Activated CD8-positive, alpha-beta memory T cell treated with anti-CD3 and anti-CD28 coated beads for 4 hours (primary cell): ENCODE measurements around the gene SVOP.
A peak's percentile ranks its signal among the peaks of the same experiment; 100 is the strongest.

Experiments used
- DNase-seq, 2 donors: peaks; one replicate each; pipeline ENCODE4 v3.0.0-alpha.2; 2020; ENCODE audit warnings: low read depth in 2 of 2

SVOP gene

DNA sequence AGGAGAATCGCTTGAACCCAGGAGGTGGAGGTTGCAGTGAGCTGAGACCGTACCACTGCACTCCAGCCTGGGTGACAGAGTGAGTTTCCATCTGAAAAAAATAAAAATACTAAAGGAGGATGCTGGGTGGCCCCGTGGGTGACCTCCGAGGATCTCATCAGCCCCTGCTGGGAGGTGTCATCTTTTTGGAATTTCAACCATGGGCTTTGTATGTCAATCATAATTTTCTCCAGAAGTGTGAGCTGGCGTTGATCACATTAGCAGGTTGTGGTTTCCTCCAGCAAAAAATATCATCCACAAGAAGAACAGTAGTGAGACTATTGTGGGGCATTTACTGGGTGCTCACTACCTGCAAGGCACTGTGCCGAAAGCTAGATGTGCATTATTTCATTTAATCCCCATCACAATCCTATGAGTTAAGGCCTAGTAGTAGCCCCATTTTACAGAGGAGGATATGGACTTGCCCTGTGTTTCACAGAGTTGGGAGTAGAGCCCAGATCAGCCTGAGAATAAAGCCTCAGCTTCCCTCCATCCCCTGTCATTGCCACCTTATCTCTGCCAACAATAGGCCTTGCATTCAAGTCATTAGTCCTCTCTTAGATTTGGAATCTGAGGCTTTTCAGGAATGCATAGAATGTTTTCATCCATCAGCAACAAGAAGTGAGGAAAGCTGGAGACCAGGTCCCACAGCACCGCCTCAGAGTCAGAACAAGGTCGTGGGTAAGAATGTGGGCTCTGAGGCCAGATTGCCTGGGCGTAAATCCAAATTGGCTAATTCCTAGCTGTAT lies 39.8 kb downstream of the SVOP start:
- no peak for DNase-seq

DNA sequence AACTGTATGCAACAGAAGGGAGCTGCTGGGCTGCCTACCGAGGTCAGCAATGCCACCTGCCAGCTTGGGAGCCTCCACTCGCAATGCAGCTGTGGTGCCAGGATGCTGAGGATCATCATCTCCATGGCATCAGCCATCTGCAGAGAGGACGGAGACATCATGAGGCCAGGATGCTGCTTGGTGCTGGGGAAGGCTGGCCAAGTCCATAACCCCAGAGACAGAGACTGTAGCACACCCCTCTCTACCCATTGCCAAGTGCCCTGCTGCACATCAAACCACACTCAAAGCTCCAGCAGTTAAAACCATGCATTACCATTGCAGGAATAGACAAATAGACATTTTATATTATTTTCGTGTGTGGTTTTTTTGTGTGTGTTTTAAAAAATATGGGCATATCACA lies 43.5 kb downstream of the SVOP start:
- no peak for DNase-seq

DNA sequence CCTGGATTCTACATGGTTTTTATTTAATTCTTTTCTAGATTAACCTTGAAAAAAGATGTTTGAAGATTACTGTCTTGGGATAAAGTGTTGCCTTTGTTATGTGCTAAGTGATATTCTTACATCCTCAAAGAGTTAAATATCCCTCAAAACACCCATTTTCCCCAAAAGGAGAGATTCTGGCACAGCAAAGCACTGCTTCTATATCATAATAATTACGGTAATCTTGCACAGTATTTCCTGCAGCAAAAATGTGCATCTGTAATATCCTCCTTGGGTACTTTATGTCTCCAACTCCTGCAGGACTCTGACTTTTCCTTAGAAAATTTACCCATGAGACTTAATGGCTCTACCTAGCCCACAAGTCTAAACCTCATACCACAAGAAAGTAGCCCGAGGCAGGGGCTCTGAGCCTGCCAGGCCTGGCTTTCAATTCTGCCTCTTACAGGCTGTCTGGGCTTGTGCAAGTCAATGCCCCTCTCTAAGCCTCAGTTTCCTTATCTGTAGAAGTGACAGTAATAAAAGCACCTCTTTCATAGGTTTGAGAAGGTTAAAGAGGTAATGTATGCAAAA lies 45.8 kb downstream of the SVOP start:
- no peak for DNase-seq

DNA sequence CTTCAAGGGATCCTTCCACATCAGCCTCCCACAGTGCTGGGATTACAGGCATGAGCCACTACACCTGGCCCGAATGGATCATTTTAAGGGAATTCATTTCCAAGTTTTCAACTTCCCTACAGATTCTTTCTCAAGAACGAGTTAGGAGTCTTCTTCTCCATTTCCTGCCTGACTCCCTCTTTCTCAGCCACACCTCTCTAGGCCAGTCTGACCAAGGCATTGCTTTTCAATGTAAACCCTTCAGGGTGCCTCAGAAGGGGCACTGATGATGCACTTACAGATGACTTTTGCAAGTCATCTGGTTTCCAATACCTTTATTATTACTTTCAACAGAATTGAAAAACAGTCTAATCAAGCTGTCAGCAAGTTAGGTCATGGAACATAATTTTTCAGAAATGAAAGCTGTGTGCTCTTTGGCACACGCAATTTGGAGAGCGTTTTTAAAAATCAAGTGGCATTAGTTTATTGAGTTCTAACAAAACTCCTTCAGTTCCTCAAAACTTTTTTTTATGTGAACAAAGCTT lies 47.2 kb downstream of the SVOP start:
- no peak for DNase-seq

DNA sequence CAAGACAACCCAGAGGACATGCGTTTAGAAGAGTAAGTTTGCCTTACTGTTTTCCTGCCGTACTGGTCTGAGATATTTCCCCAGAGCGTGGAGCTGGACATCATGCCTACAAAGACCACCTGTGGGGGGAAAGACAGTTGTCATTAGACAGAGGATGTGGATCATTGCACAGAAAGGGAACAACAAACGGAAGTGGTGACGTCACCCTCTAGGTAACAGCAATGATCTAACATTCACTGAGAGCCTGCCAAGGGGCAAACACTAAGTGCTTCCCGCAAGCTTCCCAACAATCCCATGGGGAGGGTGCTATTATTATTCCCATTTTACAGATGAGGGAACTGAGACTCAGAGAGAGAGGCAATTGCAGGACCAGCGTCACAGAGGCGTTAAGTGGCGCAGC lies 48.5 kb downstream of the SVOP start:
- no peak for DNase-seq

GRCh38 chr12:108969622-108970021 lies 51.2 kb downstream of the SVOP start:
- no peak for DNase-seq

DNA sequence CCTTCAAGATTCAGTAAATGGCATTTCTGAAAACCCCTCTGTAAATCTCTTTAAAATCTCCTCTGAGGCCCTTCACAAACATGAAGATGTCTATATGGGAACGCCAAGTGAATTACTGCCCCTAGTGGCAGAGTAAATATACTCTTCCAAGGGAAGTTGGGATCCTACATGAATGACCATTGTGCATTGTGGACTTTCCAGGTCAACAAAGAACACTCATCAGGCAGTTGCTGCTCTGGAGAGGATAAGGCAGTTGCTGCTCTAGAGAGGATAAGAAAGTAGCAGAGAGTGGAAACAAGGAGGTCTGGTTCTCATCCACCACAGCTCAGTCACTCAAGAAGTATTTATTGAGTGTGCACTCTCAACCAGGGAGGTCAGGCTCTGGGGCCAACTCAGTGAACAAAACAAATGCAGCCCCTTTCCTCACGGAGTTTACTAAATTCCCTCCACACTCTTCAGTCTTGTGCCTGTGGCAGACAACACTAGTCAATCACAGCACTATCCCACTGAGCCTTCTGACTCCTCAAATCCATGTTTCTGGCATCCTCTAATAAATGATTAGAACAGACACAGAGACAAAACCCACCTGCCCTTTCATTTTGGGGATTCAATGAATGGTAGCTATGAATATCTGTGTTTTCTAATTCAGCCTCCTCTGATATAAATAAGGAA lies 52.9 kb downstream of the SVOP start:
- DNase-seq = no peak

DNA sequence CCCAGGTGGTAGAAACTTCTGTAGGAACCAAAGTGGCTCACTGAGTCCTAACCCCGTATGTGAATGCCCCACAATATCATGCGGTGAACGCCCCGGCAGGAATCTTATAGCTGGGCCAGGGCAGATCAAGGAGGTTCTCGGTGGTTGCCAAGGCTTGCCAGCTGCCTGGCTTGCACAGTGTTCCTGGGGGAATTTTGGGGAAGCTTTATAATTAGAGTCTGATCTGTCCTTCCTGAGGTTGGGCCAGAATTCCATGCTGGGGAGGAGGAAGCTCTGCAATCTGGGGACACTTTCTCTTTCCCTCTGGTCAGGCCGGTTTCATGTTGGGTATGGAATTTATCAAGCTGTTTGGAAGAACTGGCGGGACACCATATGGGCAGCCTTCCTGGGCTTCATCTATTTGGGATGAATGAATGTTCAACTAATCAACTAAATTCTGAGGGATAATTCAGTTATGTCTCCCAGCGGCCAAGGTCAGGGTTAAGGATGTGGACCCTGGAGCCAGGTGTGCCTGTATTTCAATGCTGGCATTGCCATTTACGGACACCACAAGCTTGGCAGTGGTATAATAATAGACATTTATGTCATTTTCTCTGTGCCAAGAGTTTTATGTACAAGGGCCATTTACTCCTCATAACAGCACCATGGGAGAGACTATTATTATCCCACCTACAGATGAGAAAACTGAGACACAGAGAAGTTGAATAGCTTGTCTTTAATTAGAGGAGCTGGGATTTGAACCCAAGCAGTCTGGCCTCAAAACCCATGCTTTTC lies 54.3 kb downstream of the SVOP start:
- DNase-seq = no peak

DNA sequence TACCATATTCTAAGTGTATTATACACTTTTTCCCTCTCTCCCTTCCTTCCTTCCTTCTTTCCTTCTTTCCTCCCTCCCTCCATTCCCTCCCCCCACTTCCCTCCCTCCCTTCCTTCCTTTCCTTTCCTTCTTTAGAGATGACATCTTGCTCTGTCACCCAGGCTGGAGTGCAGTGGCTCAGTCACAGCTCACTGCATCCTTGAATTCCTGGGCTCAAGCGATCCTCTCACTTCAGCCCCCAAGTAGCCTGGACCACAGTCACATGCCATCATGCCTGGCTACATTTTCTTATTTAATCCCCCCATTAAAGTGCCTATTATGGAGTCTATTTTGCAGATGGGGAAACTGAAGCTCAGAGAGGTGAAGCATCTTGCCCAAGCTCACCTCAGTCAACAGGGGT lies 55.0 kb downstream of the SVOP start:
- DNase-seq = no peak

DNA sequence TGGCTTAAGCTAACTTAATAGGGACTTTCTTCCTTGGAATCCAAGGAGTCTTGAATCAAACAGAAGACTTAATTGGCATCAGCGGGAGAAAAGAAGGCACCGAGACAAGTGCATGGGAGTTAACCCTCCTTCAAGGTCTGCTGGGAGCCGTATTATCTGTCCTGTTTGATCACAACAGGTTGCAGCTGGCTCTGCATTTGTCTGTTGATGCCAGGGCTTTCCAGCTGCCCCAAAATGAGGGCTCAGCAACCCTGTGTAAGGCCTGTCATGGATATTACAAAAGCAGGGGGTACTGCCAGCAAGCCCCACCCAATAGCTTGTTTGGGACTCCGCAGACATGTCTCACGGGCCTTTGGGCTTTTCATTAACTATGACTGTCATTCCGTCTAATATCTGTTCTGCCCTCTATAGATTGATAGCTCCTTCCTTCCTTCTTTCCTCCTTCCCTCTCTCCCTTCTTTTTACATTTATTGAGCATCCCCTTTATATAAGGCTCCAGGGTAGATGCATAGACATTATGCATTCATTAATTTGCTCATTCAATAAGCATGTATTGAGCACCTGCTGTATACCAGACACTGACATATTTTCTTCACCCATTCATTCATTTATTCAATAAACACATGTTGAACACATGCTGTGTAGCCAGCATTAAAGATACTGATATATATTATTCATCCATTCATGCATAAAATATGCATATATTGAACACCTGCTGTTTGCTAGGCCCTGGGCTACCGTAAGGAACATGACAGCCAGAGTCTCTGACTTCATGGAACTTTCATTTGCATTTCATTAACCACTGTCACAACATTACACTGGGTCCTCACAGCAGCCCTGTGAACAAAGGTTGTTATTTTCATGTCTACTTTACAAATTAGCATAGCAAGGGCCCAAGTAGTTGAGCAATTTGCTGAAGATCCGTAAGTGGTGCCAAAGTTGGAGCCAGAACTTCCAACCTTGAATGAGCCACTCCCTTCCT lies 56.2 kb downstream of the SVOP start:
- DNase-seq = no peak

DNA sequence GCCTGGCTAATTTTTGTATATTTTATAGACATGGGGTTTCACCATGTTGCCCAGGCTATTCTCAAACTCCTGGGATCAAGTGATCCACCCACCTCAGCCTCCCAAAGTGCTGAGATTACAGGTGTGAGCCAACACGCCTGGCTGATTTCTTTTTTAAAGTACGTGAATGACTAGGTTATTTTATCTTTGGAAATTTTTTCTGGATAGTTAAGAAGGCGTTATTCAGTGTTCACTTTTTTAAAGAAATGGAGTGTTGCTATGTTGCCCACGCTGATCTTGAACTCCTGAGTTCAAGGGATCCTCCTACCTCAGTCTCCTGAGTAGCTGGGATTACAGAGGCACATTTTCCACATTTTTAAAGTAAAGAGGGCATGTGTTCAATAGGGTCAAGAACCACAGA lies 58.6 kb downstream of the SVOP start:
- DNase-seq = no peak

GRCh38 chr12:108959748-108960655 lies 60.9 kb downstream of the SVOP start:
- DNase-seq = no peak

DNA sequence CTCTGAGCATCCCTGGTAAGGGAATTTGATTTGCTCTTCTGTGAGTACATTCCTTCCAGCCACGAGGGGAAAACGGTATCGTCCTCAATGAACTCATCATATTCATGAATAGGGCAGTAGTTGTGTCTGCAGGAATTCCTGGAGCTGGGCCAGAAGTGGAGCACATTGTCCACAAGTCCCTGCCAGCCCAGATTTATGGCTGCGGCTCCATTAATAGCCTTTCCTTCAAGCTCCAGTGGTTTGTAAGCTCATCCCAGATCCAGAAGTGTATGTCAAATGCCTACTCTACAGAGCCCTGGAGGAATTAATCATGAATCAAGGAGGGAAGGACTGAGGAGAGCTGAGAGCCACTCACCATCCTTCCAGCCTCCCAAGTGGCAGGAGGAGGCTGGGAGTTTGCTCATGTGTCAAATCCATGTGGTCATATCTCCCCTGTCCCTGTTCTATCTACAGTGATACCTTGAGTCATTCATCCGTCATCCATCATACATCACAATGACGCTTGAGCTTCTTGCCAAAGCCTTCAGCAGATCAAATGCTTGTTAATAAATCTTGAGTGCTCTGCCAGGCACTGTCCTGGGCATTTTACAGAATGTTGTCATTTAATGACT lies 65.5 kb downstream of the SVOP start:
- no peak for DNase-seq

DNA sequence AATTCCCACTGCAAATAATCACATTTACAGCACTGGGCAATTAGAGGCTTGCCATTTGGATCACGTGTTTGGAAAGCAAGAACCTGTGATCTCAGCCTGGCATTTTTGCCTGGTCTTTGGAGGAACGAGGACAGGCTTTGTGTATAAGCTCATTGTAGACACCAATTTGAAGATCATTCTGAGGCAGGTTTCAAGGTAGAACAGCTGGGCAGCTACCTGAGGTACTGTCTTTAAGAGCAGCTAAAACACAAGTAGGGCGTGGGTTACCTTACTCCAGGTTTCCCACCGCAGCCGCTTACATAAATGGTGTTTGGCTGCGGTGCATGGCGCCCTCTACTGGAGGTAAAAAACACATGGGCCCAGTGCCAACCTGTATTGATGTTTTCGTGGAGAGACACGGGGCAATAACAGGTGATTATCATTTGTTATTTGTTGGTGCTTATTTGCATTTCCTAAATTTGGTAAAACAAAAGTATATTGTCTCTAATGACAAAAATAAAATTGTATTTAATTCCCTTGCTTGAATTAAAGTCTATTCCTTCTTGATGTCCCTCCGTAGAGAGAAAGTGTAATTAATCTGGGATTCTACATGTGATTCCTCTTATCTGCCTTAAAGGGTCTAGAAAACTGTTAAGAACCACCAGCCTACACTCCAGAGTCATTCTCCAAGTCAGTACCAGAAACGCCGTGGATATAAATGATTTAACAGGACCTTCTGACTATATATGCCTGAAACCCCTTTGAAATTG lies 69.7 kb downstream of the SVOP start:
- DNase-seq = peak; percentile 41 to 44

DNA sequence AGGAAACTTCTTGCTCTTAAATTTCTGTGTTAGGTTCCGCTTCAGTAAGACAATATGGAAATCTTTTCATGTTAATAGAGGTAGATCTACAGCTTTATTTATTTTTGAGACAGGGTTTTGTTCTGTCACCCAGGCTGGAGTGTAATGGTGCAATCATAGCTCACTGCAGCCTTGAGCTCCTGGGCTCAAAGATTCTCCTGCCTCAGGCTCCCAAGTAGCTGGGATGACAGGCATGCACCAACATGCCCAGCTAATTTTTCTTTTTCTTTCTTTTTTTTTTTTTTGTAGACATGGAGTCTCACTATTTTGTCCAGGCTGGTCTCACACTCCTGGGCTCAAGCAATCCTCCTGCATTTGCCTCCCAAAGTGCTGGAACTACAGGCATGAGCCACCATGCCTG lies 70.9 kb downstream of the SVOP start:
- no peak for DNase-seq

DNA sequence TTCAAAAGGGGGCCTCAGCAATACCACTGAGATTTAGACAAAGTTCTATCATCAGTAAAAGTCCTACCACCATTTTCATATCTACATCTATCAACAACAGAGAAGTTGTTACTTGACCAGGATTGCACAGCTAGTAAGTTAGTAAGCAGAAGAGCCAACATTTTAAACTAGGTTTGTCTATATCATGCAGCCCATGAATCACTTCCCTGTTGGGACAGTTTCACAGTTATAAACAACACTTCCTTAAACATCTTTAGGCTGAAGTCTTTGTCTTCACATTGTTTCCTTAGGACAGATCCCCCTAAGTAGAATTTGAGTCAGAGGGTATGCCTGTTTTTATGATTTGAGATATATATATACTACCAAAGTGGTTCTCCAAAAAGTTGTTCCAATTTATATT lies 72.5 kb downstream of the SVOP start:
- no peak for DNase-seq

GRCh38 chr12:108947097-108947496 lies 73.8 kb downstream of the SVOP start:
- DNase-seq = no peak

DNA sequence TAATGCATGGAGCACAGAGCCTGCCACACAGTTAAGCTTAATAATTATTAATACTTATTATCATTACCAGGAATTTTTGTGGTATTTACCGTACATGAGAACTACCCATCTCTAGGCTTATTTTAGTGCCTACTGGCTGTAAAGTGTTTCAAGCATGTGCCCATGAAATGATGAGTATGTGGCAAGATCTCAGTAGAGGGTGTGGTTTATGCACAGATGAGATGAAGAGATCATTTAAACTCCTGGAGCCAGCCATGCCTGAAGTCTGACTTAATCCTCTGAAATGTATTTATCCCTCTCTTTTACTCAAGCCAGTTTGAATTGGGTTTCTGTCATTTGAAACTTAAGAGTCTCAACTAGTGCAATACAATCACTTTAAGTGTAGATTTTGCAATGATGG lies 80.7 kb downstream of the SVOP start:
- DNase-seq = no peak

- DNase-seq = no peak
These were observed 81.3 kb downstream of the SVOP start for GRCh38 chr12:108939594-108939993.
